ENCODE results near the gene ST6GALNAC3.
"Not testable (repeated sequence)": the region's sequence is repeated elsewhere in the genome, so short reads cannot be mapped to it uniquely, and the experiment has no call there.

The ST6GALNAC3 gene

DNA sequence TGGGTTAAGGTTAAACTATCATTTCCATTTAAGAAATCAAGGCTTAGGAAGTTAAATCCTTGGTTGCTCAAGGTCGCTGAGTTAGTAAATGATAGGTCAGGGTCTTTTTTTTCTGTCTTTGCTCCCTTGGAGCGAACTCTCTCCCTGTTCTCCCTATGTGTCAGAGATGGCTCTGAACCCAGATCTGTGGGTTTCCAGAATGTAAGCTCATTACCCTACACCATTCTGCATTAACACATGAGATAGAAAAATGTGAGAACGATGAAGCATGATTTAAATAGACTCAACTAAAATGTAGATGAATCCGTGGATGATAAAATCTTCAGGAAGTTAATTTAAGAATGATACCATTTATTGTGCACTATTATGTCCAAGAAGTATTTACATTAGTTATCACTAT, 25.0 kb upstream of the ST6GALNAC3 start:
- H3K36me3 ChIP-seq (ENCODE audit: control insufficient read depth, low read depth, low read length), result no peaks in the 10 kb centered on the region
- no peaks in the 10 kb centered on the region for H3K9me3 ChIP-seq (ENCODE audit: control insufficient read depth, low read depth, low read length)
- peaks cover 34% of the 10 kb centered on the region for H3K4me1 ChIP-seq (ENCODE audit: control insufficient read depth, low read depth, low read length)
- no peak overlapping the region for H3K27ac ChIP-seq (ENCODE audit: low read length)
- H3K4me3 ChIP-seq (ENCODE audit: low read length), result no peak overlapping the region
- H3K27me3 ChIP-seq (ENCODE audit: control insufficient read depth, insufficient read depth, low read length), result no peaks in the 10 kb centered on the region
- H3K9ac ChIP-seq (ENCODE audit: low read length), result no peak overlapping the region

- peaks cover 34% of the 10 kb centered on the region for H3K4me1 ChIP-seq (ENCODE audit: control insufficient read depth, low read depth, low read length)
- H3K27ac ChIP-seq (ENCODE audit: low read length); H3K4me3 ChIP-seq (ENCODE audit: low read length): not testable (repeated sequence)
Observed at GRCh38 chr1:76050073-76050472, 24.5 kb upstream of the ST6GALNAC3 start.

GRCh38 chr1:76053021-76053420, 21.5 kb upstream of the ST6GALNAC3 start:
- no peak overlapping the region for H3K9ac ChIP-seq (ENCODE audit: low read length)
- peaks cover 37% of the 10 kb centered on the region for H3K4me1 ChIP-seq (ENCODE audit: control insufficient read depth, low read depth, low read length)
- H3K9me3 ChIP-seq (ENCODE audit: control insufficient read depth, low read depth, low read length), result no peaks in the 10 kb centered on the region
- H3K27me3 ChIP-seq (ENCODE audit: control insufficient read depth, insufficient read depth, low read length), result no peaks in the 10 kb centered on the region
- H3K4me3 ChIP-seq (ENCODE audit: low read length), result peak overlapping the region; percentile 5
- H3K36me3 ChIP-seq (ENCODE audit: control insufficient read depth, low read depth, low read length), result no peaks in the 10 kb centered on the region
- no peak overlapping the region for H3K27ac ChIP-seq (ENCODE audit: low read length)

More at GRCh38 chr1:76050073-76050472, 24.5 kb upstream of the ST6GALNAC3 start:
- H3K9ac ChIP-seq (ENCODE audit: low read length); H3K36me3 ChIP-seq (ENCODE audit: control insufficient read depth, low read depth, low read length); H3K9me3 ChIP-seq (ENCODE audit: control insufficient read depth, low read depth, low read length); H3K27me3 ChIP-seq (ENCODE audit: control insufficient read depth, insufficient read depth, low read length): not testable (repeated sequence)

- no peaks in the 10 kb centered on the region for H3K27me3 ChIP-seq (ENCODE audit: control insufficient read depth, insufficient read depth, low read length)
- H3K36me3 ChIP-seq (ENCODE audit: control insufficient read depth, low read depth, low read length), result no peaks in the 10 kb centered on the region
- peaks cover 23% of the 10 kb centered on the region for H3K4me1 ChIP-seq (ENCODE audit: control insufficient read depth, low read depth, low read length)
- no peak overlapping the region for H3K9ac ChIP-seq (ENCODE audit: low read length)
- no peaks in the 10 kb centered on the region for H3K9me3 ChIP-seq (ENCODE audit: control insufficient read depth, low read depth, low read length)
- H3K27ac ChIP-seq (ENCODE audit: low read length), result no peak overlapping the region
- no peak overlapping the region for H3K4me3 ChIP-seq (ENCODE audit: low read length)
Observed at GRCh38 chr1:76054359-76054758, 20.2 kb upstream of the ST6GALNAC3 start.

GRCh38 chr1:76055987-76056386, 18.6 kb upstream of the ST6GALNAC3 start:
- H3K36me3 ChIP-seq (ENCODE audit: control insufficient read depth, low read depth, low read length), result no peaks in the 10 kb centered on the region
- H3K4me3 ChIP-seq (ENCODE audit: low read length), result no peak overlapping the region
- H3K27me3 ChIP-seq (ENCODE audit: control insufficient read depth, insufficient read depth, low read length), result no peaks in the 10 kb centered on the region
- H3K4me1 ChIP-seq (ENCODE audit: control insufficient read depth, low read depth, low read length), result peaks cover 21% of the 10 kb centered on the region
- no peaks in the 10 kb centered on the region for H3K9me3 ChIP-seq (ENCODE audit: control insufficient read depth, low read depth, low read length)
- no peak overlapping the region for H3K9ac ChIP-seq (ENCODE audit: low read length)
- no peak overlapping the region for H3K27ac ChIP-seq (ENCODE audit: low read length)

DNA sequence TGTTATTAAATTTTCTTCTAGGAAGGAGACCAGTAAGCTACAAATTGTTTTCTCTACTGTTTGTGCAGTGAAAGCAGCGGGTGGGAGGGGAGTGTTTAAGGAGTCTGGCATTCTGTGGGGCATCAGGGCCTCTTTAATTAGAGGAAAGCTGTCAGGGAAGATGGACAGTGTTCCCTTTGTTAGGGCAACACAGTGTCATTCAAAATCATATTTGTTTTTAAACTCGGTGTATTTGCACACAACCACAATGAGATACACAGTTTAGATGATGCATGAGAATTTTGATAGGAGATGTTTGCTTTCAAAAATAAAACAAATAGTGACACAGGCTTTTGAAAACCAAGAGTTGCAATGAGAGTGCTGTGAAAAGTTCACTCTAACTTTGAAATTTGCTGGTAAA, 15.1 kb upstream of the ST6GALNAC3 start:
- no peaks in the 10 kb centered on the region for H3K36me3 ChIP-seq (ENCODE audit: control insufficient read depth, low read depth, low read length)
- H3K27ac ChIP-seq (ENCODE audit: low read length), result no peak overlapping the region
- no peaks in the 10 kb centered on the region for H3K9me3 ChIP-seq (ENCODE audit: control insufficient read depth, low read depth, low read length)
- no peaks in the 10 kb centered on the region for H3K27me3 ChIP-seq (ENCODE audit: control insufficient read depth, insufficient read depth, low read length)
- peaks cover 5% of the 10 kb centered on the region for H3K4me1 ChIP-seq (ENCODE audit: control insufficient read depth, low read depth, low read length)
- H3K9ac ChIP-seq (ENCODE audit: low read length), result no peak overlapping the region
- no peak overlapping the region for H3K4me3 ChIP-seq (ENCODE audit: low read length)

DNA sequence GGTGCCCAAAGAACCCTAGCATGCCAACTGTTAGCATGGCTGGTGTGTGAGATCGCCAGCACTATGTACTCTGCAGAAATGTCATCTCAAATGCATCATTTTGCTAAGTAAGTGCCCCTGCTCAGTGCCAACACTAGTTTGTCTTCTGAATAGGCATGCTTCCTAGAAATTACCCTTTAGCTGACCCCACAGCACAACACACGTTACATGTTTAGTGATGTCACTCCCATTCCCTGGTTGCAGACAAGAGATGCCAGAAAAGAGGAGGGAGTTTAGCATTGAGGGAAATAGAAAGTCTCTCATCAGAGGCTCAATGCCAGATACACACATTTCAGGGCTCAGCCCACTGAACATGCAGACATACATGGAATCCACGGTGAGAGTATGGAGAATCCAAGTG, 9.3 kb upstream of the ST6GALNAC3 start:
- Histone ChIP-seq H3K4me1 (ENCODE audit: control insufficient read depth, low read depth, low read length) (no peaks in the 10 kb centered on the region), H3K36me3 (ENCODE audit: control insufficient read depth, low read depth, low read length) (no peaks in the 10 kb centered on the region), H3K27me3 (ENCODE audit: control insufficient read depth, insufficient read depth, low read length) (no peaks in the 10 kb centered on the region), H3K9ac (ENCODE audit: low read length) (no peak overlapping the region), H3K9me3 (ENCODE audit: control insufficient read depth, low read depth, low read length) (no peaks in the 10 kb centered on the region), H3K27ac (ENCODE audit: low read length) (no peak overlapping the region), H3K4me3 (ENCODE audit: low read length) (no peak overlapping the region)

DNA sequence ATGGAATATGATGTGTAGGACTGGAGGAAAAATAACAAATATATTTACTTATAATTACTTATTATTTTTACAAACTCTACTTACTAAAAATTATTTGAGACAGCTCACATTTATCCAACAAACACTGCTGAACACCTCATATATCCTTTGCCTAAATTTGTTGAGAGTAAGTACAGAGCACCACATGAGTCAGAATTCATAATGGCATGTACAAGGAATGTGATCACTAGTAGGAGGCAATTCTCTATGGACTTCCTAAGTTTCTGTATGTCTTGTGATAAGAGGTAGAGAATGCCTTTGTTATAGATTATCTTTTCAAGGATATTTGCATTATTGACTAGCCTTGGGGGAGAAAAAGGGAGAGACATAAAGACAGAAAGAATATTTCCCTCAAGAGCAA, 8.2 kb upstream of the ST6GALNAC3 start:
- Histone ChIP-seq H3K36me3 (ENCODE audit: control insufficient read depth, low read depth, low read length) (no peaks in the 10 kb centered on the region), H3K9ac (ENCODE audit: low read length) (no peak overlapping the region), H3K9me3 (ENCODE audit: control insufficient read depth, low read depth, low read length) (no peaks in the 10 kb centered on the region), H3K27ac (ENCODE audit: low read length) (no peak overlapping the region), H3K4me1 (ENCODE audit: control insufficient read depth, low read depth, low read length) (no peaks in the 10 kb centered on the region), H3K27me3 (ENCODE audit: control insufficient read depth, insufficient read depth, low read length) (no peaks in the 10 kb centered on the region), H3K4me3 (ENCODE audit: low read length) (no peak overlapping the region)

DNA sequence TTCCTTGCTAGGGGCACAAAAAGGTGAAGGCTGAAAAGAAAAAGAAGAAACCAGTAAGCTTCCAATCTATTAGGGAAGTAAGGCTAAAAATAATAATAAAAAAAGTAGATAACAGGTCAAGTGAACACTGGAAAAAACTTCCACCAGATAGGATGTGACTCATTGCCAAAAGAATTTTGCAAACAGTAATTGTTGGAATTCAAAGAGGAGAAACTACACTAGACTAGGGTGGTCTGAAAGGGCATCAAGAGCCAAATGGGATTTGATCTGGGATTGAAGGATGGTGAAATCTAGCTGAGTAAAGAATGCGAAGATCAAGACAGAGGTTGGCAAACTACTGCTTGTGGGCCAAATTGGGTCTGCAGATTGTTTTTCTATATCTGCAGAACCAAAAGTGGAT, 6.0 kb upstream of the ST6GALNAC3 start:
- H3K36me3 ChIP-seq (ENCODE audit: control insufficient read depth, low read depth, low read length), result no peaks in the 10 kb centered on the region
- no peak overlapping the region for H3K4me3 ChIP-seq (ENCODE audit: low read length)
- no peak overlapping the region for H3K27ac ChIP-seq (ENCODE audit: low read length)
- peaks cover 4% of the 10 kb centered on the region for H3K27me3 ChIP-seq (ENCODE audit: control insufficient read depth, insufficient read depth, low read length)
- peaks cover 4% of the 10 kb centered on the region for H3K4me1 ChIP-seq (ENCODE audit: control insufficient read depth, low read depth, low read length)
- H3K9me3 ChIP-seq (ENCODE audit: control insufficient read depth, low read depth, low read length), result no peaks in the 10 kb centered on the region
- no peak overlapping the region for H3K9ac ChIP-seq (ENCODE audit: low read length)

GRCh38 chr1:76068953-76069561, 5.5 kb upstream of the ST6GALNAC3 start:
- Histone ChIP-seq H3K36me3 (ENCODE audit: control insufficient read depth, low read depth, low read length) (no peaks in the 10 kb centered on the region), H3K9me3 (ENCODE audit: control insufficient read depth, low read depth, low read length) (no peaks in the 10 kb centered on the region), H3K27me3 (ENCODE audit: control insufficient read depth, insufficient read depth, low read length) (peaks cover 9% of the 10 kb centered on the region), H3K4me1 (ENCODE audit: control insufficient read depth, low read depth, low read length) (peaks cover 6% of the 10 kb centered on the region), H3K9ac (ENCODE audit: low read length) (no peak overlapping the region), H3K27ac (ENCODE audit: low read length) (no peak overlapping the region), H3K4me3 (ENCODE audit: low read length) (no peak overlapping the region)

- Histone ChIP-seq H3K4me3 (ENCODE audit: low read length) (no peak overlapping the region), H3K4me1 (ENCODE audit: control insufficient read depth, low read depth, low read length) (peaks cover 11% of the 10 kb centered on the region), H3K27ac (ENCODE audit: low read length) (no peak overlapping the region), H3K36me3 (ENCODE audit: control insufficient read depth, low read depth, low read length) (no peaks in the 10 kb centered on the region), H3K9me3 (ENCODE audit: control insufficient read depth, low read depth, low read length) (no peaks in the 10 kb centered on the region), H3K27me3 (ENCODE audit: control insufficient read depth, insufficient read depth, low read length) (peaks cover 10% of the 10 kb centered on the region), H3K9ac (ENCODE audit: low read length) (no peak overlapping the region)
Observed at GRCh38 chr1:76070538-76070937, 4.0 kb upstream of the ST6GALNAC3 start.

- Histone ChIP-seq H3K36me3 (ENCODE audit: control insufficient read depth, low read depth, low read length) (no peaks in the 10 kb centered on the region), H3K9ac (ENCODE audit: low read length) (no peak overlapping the region), H3K4me1 (ENCODE audit: control insufficient read depth, low read depth, low read length) (peaks cover 13% of the 10 kb centered on the region), H3K27me3 (ENCODE audit: control insufficient read depth, insufficient read depth, low read length) (peaks cover 10% of the 10 kb centered on the region), H3K4me3 (ENCODE audit: low read length) (no peak overlapping the region), H3K9me3 (ENCODE audit: control insufficient read depth, low read depth, low read length) (no peaks in the 10 kb centered on the region), H3K27ac (ENCODE audit: low read length) (no peak overlapping the region)
Observed at GRCh38 chr1:76073481-76073880, 1.1 kb upstream of the ST6GALNAC3 start.

Measured in iPS-18a (cell line).